SH-SY5Y (cell line): ENCODE data around the gene TRPC4.

Source experiments
- GATA2 ChIP-seq: IDR thresholded peaks from 2 replicates; pipeline ENCODE4 v1.6.1; 2011; ENCODE audit warnings: mild to moderate bottlenecking, low read depth, low read length
- GATA3 ChIP-seq: IDR thresholded peaks from 2 replicates; pipeline ENCODE4 v1.6.1; 2011; ENCODE audit warnings: low read depth, mild to moderate bottlenecking, low read length, moderate library complexity

GRCh38 chr13:37748913-37749312, 120.7 kb downstream of the TRPC4 start:
- TF ChIP-seq GATA2, result no peak
- TF ChIP-seq GATA3, result no peak
